HepG2 (cell line): Measurements from ENCODE around the gene IFNAR1. TPM values are rescaled to one million over a fixed set of nuclear protein-coding genes. Genes with fewer than 3 reads are reported as not detected.

ENCODE experiments used
- ATAD3A ChIP-seq: sonication (generic); formaldehyde crosslinking; IDR thresholded peaks from 2 replicates; pipeline ENCODE4 v1.4.0; 2020; ENCODE audit warnings: missing genetic modification reagents
- MTA1 ChIP-seq: sonication (generic); formaldehyde crosslinking; IDR thresholded peaks from 2 replicates; pipeline ENCODE4 v1.4.0; 2020; ENCODE audit warnings: missing genetic modification reagents, mild to moderate bottlenecking, borderline replicate concordance
- SATB2 ChIP-seq: sonication (generic); formaldehyde crosslinking; IDR thresholded peaks from 2 replicates; pipeline ENCODE4 v1.5.0; 2020; ENCODE audit warnings: missing genetic modification reagents
- SMAD3 ChIP-seq: sonication (generic); formaldehyde crosslinking; IDR thresholded peaks from 2 replicates; pipeline ENCODE4 v1.4.0; 2020; ENCODE audit warnings: missing genetic modification reagents
- TBP ChIP-seq: sonication (generic); formaldehyde crosslinking; IDR thresholded peaks from 2 replicates; pipeline ENCODE4 v1.5.0; 2020; ENCODE audit warnings: missing genetic modification reagents
- ZKSCAN5 ChIP-seq: sonication (generic); formaldehyde crosslinking; IDR thresholded peaks from 2 replicates; pipeline ENCODE4 v1.5.1; 2020; ENCODE audit warnings: mild to moderate bottlenecking, missing genetic modification reagents
- ZNF10 ChIP-seq: sonication (generic); formaldehyde crosslinking; IDR thresholded peaks from 2 replicates; pipeline ENCODE4 v1.4.0; 2020; ENCODE audit warnings: mild to moderate bottlenecking, low read depth, missing genetic modification reagents, borderline replicate concordance
- ZNF138 ChIP-seq: sonication (generic); formaldehyde crosslinking; IDR thresholded peaks from 2 replicates; pipeline ENCODE4 v1.5.0; 2020; ENCODE audit warnings: mild to moderate bottlenecking, low read depth, missing genetic modification reagents
- ZNF20 ChIP-seq: sonication (generic); formaldehyde crosslinking; IDR thresholded peaks from 2 replicates; pipeline ENCODE4 v1.4.0; 2020; ENCODE audit warnings: mild to moderate bottlenecking, moderate library complexity, missing genetic modification reagents
- ZNF382 ChIP-seq: sonication (generic); formaldehyde crosslinking; IDR thresholded peaks from 2 replicates; pipeline ENCODE4 v1.5.0; 2020; ENCODE audit warnings: missing genetic modification reagents, mild to moderate bottlenecking, borderline replicate concordance
- ZNF441 ChIP-seq: sonication (generic); formaldehyde crosslinking; IDR thresholded peaks from 2 replicates; pipeline ENCODE4 v1.7.0; 2021; ENCODE audit warnings: missing genetic modification reagents, borderline replicate concordance
- ZNF557 ChIP-seq: sonication (generic); formaldehyde crosslinking; IDR thresholded peaks from 2 replicates; pipeline ENCODE4 v1.4.0; 2020; ENCODE audit warnings: missing genetic modification reagents
- ZNF616 ChIP-seq: sonication (generic); formaldehyde crosslinking; IDR thresholded peaks from 2 replicates; pipeline ENCODE4 v1.5.0; 2020; ENCODE audit warnings: low read depth, mild to moderate bottlenecking, missing genetic modification reagents
- polyA plus RNA-seq, 8 experiments: library from polyadenylated mRNA; depleted of rRNA in 3 of 8; stranded (reverse) in 7 of 8; unstranded in 1 of 8; fragments of >200 nt; fragmentation: Illumina TruSeq in 4 of 8; extraction: Trizol in 4 of 8; gene quantifications; 2 replicates each; pipeline versions ENCODE4 v1.2.1 to v1.2.3, GENCODE V29; 2011 to 2016; ENCODE audit warnings: low read depth in 4 of 8, missing spikeins in 1 of 8, mixed read lengths in 1 of 8; ENCODE audit not compliant: insufficient read depth in 1 of 8
- total RNA-seq, 5 experiments: library from RNA; depleted of rRNA; stranded (reverse); fragments of >200 nt; fragmentation: Illumina TruSeq; extraction: Trizol; gene quantifications; 2 replicates each; pipeline ENCODE4 v1.2.3, GENCODE V29; 2016; ENCODE audit warnings: low read depth in 1 of 5
- TF ChIP-seq, protein P1 (sequence below): sonication (generic); formaldehyde crosslinking; IDR thresholded peaks from 2 replicates; pipeline ENCODE4 v1.5.0; 2020; ENCODE audit warnings: mild to moderate bottlenecking, missing genetic modification reagents
- TF ChIP-seq, protein P2 (sequence below): sonication (generic); formaldehyde crosslinking; IDR thresholded peaks from 2 replicates; pipeline ENCODE4 v1.4.0; 2020; ENCODE audit warnings: mild to moderate bottlenecking, missing genetic modification reagents
- TF ChIP-seq, protein P3 (sequence below): sonication (generic); formaldehyde crosslinking; conservative IDR thresholded peaks from 2 replicates; pipeline ENCODE4 v1.8.0; 2022; ENCODE audit warnings: missing genetic modification reagents
- TF ChIP-seq, protein P4 (sequence below): sonication (generic); formaldehyde crosslinking; IDR thresholded peaks from 2 replicates; pipeline ENCODE4 v1.4.0; 2020; ENCODE audit warnings: missing genetic modification reagents
- TF ChIP-seq, protein P5 (sequence below): IDR thresholded peaks from 2 replicates; pipeline ENCODE4 v1.6.1; 2016; ENCODE audit warnings: mild to moderate bottlenecking

The IFNAR1 gene
- total and polyA plus RNA-seq, 2 of the 13 experiments (the other 11 are each of a cell fraction or from before 2014, with no cell fraction given), result 6.7 to 9.3 TPM

DNA sequence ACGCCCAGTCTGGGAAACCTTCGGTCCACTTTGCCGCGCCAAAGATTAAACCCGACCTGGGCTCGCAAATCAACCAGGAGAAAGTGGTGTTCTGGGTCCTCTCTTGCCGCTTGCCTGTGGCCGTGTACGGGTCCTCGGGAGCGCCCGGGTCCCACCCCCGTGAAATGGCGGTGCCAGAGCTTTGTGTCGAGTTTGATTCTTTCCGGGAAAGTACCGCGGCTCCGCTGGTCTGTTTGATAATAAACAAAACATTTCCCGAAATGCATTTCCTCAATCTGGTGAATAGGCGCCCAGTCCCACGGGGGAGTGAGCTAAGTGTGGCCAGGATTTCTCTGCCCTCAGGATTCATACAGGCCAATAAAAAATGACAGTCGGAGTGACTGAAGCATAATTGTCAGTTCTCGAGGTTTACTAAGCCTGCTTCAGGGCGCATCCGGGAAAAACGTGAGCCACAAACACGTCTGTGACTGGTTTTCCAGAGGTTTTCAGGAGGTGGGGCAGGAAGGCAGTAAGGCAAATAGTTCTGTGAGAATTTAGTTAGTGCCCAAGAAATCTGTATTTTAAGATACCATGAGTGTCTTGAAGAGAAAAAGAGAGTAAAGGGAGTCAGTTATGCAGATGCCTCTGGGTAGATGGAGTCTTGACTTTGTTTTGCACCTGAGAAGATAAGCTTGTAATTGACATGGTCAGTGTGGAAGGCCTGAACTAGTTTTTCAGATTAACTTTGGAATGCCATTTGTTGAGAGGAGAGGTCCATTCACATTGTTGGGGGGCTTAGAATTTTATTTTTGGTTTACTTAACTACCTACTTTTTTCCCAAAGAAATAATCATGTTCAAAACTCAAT lies 675 bp downstream of the IFNAR1 start (continued):
- TF ChIP-seq MTA1 (CRISPR knock-in tag), result no peak
- TF ChIP-seq, protein P1, sequence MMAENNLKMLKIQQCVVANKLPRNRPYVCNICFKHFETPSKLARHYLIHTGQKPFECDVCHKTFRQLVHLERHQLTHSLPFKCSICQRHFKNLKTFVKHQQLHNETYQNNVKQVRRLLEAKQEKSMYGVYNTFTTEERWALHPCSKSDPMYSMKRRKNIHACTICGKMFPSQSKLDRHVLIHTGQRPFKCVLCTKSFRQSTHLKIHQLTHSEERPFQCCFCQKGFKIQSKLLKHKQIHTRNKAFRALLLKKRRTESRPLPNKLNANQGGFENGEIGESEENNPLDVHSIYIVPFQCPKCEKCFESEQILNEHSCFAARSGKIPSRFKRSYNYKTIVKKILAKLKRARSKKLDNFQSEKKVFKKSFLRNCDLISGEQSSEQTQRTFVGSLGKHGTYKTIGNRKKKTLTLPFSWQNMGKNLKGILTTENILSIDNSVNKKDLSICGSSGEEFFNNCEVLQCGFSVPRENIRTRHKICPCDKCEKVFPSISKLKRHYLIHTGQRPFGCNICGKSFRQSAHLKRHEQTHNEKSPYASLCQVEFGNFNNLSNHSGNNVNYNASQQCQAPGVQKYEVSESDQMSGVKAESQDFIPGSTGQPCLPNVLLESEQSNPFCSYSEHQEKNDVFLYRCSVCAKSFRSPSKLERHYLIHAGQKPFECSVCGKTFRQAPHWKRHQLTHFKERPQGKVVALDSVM (CRISPR knock-in tag), result no peak
- no peak for TF ChIP-seq ZNF557 (CRISPR knock-in tag)
- no peak for TF ChIP-seq ZKSCAN5 (CRISPR knock-in tag)
- TF ChIP-seq ZNF10 (CRISPR knock-in tag), result no peak
- TF ChIP-seq SMAD3 (CRISPR knock-in tag), result 0 out of 2 replicates have a peak, but pooled peaks have one; percentile 39
- no peak for TF ChIP-seq ZNF382 (CRISPR knock-in tag)
- TF ChIP-seq ZNF138 (CRISPR knock-in tag), result no peak
- TF ChIP-seq ZNF441 (CRISPR knock-in tag), result 0 out of 2 replicates have a peak, but pooled peaks have one; percentile 8
- TF ChIP-seq, protein P2, sequence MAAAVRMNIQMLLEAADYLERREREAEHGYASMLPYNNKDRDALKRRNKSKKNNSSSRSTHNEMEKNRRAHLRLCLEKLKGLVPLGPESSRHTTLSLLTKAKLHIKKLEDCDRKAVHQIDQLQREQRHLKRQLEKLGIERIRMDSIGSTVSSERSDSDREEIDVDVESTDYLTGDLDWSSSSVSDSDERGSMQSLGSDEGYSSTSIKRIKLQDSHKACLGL (CRISPR knock-in tag), result no peak
- no peak for TF ChIP-seq ZNF616 (CRISPR knock-in tag)
- no peak for TF ChIP-seq ZNF20
- TF ChIP-seq, protein P3, sequence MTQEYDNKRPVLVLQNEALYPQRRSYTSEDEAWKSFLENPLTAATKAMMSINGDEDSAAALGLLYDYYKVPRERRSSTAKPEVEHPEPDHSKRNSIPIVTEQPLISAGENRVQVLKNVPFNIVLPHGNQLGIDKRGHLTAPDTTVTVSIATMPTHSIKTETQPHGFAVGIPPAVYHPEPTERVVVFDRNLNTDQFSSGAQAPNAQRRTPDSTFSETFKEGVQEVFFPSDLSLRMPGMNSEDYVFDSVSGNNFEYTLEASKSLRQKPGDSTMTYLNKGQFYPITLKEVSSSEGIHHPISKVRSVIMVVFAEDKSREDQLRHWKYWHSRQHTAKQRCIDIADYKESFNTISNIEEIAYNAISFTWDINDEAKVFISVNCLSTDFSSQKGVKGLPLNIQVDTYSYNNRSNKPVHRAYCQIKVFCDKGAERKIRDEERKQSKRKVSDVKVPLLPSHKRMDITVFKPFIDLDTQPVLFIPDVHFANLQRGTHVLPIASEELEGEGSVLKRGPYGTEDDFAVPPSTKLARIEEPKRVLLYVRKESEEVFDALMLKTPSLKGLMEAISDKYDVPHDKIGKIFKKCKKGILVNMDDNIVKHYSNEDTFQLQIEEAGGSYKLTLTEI (CRISPR knock-in tag), result no peak
- TF ChIP-seq, protein P4, sequence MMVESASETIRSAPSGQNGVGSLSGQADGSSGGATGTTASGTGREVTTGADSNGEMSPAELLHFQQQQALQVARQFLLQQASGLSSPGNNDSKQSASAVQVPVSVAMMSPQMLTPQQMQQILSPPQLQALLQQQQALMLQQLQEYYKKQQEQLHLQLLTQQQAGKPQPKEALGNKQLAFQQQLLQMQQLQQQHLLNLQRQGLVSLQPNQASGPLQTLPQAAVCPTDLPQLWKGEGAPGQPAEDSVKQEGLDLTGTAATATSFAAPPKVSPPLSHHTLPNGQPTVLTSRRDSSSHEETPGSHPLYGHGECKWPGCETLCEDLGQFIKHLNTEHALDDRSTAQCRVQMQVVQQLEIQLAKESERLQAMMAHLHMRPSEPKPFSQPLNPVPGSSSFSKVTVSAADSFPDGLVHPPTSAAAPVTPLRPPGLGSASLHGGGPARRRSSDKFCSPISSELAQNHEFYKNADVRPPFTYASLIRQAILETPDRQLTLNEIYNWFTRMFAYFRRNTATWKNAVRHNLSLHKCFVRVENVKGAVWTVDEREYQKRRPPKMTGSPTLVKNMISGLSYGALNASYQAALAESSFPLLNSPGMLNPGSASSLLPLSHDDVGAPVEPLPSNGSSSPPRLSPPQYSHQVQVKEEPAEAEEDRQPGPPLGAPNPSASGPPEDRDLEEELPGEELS (CRISPR knock-in tag), result no peak
- TF ChIP-seq SATB2, result peak; percentile 66; the same call in 1 of the 2 replicates
- no peak for TF ChIP-seq ATAD3A (CRISPR knock-in tag)
- no peak for TF ChIP-seq TBP (CRISPR knock-in tag)
- TF ChIP-seq, protein P5, sequence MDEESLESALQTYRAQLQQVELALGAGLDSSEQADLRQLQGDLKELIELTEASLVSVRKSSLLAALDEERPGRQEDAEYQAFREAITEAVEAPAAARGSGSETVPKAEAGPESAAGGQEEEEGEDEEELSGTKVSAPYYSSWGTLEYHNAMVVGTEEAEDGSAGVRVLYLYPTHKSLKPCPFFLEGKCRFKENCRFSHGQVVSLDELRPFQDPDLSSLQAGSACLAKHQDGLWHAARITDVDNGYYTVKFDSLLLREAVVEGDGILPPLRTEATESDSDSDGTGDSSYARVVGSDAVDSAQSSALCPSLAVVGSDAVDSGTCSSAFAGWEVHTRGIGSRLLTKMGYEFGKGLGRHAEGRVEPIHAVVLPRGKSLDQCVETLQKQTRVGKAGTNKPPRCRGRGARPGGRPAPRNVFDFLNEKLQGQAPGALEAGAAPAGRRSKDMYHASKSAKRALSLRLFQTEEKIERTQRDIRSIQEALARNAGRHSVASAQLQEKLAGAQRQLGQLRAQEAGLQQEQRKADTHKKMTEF (CRISPR knock-in tag), result no peak; the same call in 1 of the 2 replicates
